ENCODE results near the gene KIF6.

Gene KIF6

DNA sequence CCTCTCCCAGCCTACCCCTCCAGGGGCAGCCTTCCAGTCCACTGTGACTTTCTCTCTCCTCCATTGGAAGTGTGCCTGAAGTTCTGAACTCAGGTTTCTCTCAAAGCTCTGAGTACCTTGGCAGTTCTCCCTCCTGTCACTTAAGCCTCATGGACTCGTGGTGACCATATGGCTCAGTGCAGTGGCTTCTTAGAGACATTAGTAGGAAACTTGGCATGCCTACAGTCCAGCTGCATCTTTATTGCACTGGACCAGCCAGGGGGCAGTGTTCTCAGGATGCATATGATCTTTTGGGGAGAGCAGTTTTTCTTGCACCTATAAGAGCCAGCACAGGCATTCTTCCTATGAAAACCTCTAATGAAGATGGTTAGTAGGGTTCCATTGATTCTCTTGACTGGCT, 355.2 kb downstream of the KIF6 start:
- no peak for DNase-seq

DNA sequence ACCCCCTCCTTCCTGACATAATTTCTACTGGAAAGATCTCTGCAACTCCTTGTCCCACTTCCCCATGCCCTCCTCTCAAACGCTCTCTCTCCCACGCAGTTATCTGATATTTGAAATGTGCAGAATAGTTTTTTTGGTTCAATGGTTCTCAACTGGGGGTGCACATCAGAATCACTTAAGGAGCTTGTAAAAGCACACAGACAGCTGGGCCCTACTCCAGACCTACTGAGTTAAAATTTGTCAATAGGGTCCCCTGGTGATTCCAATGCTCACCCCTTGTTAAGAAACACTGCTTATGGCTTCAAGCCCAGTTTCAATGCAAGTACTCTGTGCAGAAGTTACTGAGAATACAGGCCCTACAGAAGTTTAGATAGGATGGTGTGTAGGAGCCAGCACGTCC, 357.5 kb downstream of the KIF6 start:
- DNase-seq = no peak

DNA sequence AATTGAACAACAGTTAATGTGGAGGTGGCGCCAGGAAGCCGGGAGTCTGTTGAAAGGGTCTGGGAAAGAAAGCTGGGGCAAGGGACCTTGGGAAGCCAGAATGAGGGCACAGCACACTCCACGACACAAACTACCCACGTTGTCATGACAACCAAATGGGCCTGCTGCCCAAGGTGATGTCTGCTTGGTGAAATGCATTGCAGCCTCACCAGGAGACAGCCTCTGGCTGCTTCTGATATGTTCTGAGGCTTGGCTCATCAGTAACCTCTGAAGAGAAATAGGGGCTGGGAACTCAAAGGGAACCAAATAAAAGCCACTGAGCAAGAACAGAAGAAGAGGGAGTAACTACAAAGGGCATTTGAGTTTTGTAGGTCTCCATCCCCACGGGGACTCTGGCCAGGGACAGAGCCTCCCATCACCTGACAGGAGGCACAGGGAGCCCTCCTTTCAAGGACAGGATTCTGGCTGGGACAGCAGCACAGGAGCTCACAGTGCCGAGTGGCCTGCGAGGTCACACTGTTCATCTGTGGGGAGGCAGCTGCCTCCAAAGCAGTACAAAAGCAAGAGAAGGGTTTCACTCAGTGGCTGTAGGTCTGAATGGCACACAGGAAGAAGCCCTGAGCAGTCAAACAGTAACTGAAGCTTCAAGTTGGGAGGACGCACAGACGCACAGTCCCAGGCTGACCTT, 358.1 kb downstream of the KIF6 start:
- no peak for DNase-seq

DNA sequence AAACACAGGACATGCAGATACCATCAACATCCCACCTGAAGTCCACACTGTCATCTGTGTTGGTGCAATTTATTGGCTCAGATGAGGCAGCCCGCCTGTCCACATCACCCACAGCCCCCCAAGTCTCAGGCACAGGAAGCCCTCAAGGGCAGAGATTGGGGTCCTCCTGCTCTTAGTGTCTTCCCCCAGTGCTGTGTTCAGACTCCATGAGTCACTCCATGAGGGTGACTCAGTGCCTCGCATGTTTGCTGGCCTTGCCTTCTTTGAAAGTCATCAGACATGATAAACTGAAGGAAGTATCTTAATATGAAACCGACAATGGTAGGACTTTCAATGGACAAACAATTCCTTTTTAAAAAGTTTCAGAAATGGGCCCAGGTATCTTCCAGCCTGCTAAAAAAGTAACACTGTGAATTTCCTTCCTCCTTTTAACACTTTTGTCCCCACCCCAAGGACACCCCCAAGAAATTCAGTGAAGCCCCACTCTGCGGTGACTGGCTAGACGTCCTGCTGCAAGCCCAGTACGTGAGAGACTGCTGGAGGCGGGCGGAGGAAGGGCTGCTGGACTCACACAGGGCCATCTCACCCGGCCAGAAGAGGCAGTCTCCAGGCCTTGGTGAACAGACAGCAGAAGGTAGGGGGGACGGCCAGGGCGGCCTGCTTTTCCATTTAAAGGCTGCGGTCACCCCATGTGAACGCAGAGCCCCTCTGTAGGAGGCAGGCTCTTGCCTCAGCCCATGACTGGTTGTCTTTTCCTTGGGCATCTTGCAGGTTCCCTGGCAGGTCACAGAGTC, 359.7 kb downstream of the KIF6 start:
- no peak for DNase-seq

DNA sequence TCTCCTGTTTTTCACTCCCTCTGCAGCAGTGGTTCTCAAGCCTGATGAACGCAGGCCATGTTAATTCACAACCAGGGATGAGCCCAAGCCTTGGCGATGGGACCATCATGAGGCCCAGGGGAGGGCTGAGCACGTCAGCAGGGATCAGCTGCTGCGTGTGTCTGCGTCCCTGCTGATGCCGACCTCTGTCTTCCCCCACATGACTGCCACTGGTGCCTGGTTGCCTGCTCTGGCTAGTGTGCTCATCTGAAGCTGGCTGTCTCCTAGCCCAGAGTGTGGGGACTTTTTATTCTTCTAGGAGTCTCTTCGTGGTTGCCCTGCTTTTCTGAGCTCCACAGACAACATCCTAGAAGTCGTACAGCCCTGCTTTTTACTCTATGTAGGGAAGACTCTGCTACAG, 361.9 kb downstream of the KIF6 start:
- DNase-seq = no peak

DNA sequence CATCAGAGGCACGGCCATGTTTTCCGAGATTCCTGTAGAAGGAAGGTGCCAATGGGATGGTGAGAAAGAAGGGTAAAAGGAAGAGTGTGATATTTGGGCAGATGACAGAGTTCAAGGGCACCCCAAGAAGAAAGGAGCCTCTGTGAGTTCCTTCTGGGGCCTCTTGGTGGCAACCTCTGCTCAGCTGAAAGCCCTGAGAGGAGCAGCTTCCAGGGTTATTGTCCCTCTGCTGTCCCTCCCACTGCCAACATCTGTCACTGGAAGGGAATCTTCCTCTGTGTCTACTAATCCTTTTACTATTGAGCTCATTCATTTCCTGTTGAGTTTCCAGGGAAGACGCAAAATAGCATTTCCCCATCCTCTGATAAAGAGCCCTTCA, 362.7 kb downstream of the KIF6 start:
- no peak for DNase-seq

DNA sequence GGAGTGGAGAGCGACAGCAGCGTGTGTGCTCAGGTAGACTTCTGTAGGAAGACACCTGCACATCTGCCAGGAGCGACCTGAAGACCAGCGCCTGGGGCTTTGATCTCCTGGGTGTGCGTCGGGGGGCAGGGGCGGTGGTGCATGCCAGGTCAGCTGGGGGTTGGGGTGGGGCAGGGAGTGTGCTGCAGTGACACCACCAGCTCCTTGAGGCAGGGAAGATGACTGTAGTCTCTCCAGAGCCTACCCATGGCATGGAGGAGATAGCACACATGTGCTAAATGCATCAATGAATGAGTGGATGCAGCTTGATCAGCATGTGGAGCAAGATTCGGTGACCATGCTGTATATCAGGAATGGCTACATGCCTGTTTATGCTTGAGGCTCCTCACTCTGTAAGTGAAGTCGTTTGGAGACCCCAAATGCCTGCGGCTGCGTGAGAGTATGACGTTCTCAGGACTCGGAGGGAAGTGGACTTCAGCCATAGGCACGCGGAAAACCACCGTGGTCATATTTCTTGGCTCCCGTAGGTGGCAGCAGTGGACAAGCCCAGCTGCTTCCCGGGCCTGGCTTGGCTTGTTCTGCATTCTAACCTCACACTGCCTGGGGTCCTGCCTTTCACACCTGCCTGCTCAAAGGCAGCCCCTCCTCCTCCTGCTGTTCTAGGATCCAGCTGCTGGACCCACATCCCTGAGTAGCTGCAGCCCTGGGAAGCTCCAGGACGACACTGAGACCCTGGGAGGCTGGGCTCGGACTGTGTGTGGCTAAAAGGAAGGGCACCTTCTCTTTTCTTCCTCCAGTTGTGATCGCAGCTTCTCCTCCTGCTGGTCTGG, 363.3 kb downstream of the KIF6 start:
- peak; percentile 29 to 76 for DNase-seq

DNA sequence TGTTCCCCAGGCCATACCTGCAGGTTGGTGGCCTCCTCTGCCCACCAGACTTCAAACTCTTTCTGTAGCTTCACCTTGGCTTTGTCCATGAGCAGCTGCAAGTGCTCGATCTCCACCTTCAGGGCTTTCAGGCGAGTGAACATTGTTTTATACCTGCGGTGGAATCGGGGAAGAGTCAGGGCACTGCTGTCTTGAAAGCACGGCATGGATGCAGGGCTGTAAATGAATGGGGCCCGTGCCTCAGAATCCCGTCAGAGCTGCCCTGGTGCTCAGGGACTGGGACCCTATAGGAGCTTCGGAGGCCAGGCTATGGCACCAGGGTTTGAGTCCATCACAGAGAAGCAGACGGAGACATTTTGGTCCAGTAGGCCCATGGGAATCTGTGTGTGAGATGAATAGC, 364.8 kb downstream of the KIF6 start:
- DNase-seq = no peak

DNA sequence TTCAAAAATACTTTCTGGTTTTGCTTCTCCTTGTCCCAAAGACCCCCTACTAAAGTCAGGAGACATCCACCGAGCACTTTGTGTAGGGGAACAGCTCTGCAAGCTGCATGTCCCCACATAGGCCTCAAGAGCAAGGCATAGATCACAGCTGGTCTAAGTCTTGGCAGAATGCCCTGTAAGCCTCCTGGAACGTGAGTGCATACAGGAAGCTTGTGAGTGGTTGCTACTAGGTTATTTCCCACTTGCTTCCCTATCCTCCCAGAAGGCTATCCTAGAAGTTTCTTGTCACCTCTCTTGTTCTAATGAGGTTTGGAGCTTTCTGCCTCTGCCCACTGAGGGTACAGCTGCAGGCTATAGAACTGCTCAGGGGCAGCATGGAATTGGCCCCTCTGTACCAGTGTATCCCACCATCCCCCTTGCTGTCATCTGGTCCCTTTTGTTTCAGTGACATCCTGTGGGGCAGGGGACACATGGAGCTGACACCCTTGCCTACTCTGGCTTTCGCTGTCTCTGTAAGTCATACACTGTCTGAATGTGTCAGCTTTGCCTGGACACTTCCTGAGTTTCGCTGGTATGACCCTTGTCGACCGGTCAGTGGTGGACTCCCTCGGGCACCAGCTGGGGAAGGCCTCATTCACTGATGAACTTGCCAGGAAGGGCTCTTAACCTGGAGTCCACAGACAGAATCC, 367.1 kb downstream of the KIF6 start:
- no peak for DNase-seq

DNA sequence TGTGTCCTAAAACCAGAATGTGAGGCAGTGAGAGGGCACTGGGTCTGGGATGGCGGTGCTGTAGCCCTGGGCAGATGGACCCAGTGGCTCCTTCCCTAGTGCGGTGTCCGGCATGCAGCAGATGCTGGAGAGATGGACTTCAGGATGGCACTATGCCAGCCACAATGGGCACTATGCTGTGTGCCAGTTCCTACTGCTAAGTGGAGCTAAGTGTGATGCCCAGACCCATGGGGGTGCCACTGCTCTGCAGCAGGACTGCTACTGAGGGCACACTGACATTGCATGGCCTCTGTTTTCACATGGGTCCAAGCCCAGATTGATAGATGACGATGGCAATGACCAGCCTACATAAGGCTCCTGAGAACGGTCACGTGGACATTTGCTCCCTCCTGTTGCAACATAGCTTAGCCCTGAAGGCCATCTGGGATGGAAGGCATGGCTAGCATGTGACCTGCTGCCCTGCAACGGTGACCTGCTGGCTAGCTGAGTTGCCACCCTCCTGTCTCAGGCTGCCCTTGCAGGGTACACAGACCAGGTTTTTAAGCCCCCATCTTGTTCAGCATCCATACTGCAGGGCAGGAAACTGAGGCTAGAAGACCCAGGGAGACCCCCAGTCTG, 371.4 kb downstream of the KIF6 start:
- DNase-seq = no peak

DNA sequence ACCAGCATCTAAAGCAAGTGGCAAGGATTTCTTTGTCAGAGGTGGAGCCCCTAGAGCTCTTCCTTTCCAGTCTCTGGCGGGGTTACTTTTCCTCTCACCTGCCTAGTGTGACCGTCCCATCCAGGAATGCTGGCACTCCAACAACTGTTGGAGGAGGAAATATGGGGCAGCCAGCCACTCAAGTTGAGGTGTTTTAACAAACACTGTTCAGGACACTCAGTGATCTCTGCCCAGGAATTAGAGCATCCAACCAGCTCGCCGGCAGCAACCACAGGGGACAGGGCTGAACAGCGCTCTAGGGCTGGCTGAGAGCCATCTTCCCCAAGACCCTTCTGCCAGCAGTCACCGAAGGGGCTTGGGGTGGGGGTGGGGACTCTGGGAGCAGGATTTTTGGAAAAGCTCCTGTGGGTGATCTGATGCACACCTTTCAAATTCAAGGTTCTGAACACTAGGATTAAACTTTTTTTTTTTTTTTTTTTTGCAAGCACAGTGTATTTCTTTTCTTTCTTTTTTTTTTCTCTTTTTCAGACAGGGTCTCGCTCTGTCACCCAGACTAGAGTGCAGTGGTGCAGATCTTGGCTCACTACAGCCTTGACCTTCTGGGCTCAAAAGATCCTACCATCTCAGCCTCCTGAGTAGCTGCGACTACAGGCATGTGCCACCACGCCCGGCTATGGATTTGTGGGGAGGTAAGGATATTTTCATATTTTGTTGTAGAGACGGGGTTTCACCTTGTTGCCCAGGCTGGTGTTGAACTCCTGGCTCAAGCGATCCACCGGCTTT, 374.3 kb downstream of the KIF6 start:
- DNase-seq = no peak

DNA sequence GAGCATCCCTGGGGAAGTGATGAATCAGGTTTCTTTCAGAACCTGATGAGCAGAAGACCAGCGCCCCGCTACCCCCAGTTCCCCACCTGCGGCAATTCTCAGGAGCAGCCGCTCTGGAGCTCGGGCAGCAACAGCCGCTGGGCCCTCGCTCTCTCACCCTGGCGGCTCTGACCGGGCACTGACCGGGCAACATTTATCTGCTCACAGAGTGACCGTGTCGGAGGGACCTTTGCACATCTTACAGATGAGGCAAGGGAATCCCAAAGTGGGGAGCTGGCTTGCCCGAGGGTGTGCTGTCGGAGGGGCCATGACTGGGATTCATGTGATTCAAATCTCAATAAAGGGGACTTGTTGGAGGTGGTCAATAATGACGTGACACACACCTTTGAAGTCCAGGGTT, 376.5 kb downstream of the KIF6 start:
- DNase-seq = no peak

DNA sequence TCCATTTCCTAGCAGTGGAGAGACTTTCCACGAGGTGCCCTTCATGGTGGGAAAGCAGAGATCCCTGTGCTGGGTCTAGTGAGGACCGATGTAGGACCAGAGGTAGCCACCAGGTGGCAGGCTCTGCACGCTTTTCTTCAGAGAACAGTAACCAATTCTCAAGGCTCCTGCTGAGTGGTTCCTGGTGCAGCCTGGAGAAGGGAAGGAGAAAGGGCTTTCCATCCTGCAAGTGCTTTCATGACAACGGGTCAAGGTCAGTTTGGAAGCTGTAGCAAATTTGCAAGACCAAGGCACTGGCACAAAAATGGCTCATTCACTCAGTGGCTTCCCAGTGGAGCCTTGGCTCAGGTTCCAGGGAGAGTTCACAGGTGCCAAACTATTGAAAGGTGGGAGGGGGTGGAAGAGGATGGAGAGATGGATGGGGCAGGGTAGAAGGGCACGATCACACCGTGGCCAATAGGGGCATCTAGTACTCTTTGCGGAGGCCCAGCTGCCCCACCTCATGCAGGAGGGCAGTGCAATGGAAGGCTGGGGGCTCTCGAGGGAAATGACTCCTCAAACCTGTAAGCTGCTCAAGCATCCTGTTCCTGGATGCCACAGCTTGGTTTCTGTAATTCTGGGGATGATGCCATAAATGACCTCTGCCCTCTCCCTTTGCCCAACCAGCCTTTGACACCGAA, 377.2 kb downstream of the KIF6 start:
- DNase-seq = peak; percentile 28 to 80

DNA sequence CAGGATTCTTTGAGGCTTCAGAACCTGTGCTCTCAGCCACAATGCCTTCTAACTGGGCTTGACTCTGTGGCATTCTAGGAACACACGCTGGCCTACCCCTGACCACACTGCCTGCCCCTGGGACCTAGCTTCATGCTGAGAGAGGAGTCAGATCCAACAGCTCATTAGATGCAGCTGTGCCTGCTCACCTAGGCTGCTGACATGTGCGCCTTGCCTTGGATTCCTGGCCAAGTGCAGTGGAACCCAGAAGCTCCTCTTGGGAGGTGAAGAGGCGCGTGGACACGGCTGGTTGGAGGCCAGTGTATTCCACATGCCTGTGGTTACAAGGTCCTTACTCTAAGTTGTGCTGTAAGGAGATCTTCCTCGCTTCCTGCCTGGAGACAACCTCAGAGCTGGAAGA, 378.0 kb downstream of the KIF6 start:
- no peak for DNase-seq

DNA sequence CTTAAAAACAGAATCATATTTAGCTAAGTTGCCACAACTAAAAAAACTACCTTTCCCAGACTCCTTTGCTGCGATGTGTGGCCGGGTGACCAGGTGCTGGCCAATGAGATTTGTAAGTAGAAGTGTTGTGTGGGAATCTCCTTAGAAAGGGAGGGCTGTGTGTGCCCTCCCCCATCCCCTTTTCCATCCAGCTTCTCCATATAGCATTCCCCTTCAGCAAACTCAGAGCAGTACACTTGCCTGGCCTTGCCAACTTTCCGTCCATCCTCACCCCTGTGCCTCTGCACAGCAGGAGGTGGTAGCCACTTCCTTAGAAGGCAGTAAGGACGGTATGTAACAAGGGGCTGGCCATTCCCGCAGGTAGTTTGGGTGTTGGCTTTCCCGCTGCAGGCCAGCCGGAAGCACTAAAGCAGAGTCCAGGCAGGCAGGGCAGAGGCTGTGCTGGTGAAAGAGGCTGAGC, 380.4 kb downstream of the KIF6 start:
- DNase-seq = no peak

DNA sequence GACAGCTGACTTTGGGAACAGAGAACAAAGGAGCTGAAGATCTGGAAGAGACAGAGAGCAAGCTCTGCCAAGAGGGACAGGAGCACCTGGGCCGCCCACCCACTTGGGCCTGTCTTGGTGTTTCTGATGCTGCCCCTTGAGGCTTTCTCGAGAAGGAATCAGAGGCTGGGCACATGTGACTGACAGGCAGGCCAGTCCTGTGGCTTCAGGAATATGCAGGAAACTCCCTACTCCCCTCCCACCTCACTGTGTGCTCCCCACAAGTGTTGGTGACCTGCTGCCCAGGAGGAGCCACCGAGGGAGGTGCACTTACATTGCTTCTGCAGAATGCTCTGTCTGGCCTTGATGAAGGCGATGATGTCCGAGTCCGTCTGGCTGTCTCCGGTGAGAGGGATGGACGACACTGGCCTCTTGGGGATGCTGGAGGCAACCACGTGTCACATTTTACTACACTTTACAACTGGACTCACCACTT, 381.8 kb downstream of the KIF6 start:
- DNase-seq = no peak

DNA sequence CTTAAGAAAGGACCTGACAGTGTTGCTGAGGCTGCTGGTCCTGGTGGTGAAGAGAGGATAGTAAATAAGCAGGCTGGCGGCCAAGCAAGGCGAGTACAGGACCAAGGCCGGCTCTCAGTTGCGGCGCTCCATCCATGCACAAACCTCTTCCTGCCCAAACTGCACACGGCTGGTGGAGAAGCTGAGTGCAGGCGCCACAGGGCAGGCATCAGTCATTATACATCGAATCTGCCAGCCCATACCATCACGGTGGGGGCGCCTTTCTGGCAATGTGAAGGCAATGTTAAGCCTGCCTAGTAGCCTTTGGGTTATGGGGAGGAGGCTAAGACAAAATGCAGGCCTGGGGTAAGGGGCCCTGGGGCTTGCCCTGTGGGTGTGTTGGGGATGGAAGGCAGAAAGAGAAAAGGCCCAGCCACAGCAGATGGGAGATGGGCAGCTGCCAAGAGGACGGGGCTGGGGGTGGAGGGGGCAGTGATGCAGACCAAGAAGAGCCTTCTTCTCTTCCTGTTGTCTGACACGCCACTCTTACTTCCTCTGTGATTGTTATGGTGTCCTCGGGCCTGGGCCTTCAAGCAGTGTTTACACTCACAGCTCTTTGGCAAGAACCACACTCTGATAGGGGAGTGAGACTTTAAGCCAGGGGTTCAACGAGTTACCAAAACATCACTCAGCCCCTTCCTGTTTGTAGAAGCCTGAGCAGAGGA, 382.4 kb downstream of the KIF6 start:
- no peak for DNase-seq

DNA sequence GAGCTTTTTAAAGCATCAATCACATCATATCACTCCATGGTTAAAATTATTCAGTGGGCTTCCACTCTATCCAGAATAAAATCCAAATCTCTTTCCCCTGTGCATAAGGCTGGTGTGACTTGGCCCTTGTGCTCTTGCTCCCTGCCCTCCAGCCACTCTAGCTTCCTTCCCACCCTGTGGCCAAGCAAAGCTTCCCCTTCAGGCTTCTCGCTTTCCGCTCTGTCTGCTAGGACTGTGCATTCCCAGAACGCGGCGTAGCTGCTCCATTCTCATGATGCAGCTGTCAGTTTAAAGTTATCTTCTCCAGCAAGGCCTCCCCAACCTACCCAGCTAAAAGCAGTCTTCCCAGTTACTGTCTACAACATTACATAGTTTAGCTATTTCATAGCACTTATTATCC, 383.3 kb downstream of the KIF6 start:
- peak in 1 of 2 donors; percentile 22 for DNase-seq

DNA sequence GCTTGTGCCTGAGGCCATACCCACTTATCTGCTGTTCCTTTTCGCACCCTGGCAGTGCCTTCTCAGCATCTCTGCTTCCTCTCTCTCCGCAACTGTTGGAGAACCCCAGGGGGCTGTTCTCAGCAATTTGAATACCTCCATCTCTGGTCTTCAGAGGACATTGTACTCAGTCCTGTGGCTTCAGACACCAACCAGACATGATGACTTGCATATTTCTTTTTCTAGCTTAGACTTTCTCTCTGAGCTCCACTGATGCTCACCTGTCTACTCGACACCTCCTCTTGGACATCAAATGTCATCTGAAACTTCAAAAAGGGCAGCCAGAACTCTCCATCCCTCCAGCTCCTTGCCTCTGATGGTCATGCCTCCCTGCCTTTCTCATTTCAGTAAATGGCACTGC, 383.9 kb downstream of the KIF6 start:
- DNase-seq = no peak

DNA sequence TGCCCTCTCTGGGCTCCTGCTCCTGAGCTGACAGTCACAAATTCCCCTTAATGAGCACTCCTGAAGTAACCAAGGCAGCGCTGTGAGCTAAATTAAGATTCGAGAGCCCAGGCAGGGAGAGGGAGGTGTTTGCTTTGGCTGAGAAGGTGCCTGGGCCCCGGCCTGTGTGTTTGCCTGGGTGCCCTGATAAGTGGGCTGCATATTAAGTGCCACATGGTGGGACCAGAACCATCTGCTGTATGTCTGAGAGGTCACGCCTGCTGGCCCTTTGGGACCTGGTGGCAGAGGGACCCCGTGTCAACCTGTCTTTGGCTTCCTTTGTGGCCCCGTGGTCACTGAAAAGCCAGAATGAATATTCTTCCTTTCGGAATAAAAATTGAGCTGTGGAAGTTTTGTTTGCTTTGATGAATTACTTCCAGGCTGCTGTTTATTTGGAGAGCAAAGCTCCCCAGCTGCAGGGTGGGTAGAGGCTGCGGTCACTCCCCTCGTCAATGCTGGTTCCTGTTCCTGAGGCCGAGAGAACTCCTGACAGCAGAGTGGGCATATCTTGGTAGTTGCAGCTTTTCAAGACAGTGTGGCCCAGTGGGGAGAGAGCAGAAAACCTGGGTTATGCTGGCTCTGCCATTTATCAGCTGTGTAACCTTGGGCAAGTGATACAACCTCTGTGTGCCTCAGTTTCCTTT, 385.2 kb downstream of the KIF6 start:
- peak in 1 of 2 donors; percentile 13 for DNase-seq
